ENCODE results near the gene TAGAP.

Gene TAGAP

DNA sequence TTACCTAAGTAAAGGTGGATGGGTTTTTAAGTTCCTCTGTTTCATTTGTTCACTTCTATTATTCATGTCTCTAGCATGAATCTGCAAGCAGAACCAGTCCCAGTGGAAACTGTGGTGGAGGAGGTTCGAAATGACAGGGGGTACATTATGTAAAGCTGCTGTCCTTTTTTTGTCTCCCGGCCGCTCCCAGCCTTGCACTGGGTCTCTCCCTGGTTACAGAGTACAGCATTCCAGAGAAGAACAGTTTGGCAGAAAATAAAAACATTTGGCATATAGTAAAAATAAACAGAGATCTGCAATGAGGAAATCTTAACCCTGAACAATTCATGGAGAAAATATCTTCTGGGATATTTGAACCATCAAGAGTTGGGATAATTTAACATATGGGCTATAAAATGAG lies 34.6 kb upstream of the TAGAP start:
- in situ Hi-C loops (cut with HindIII; ENCODE audit: low sequenced_read_pairs), result no loop called here
- no peak for DNase-seq (ENCODE audit: low read depth, low spot score)

DNA sequence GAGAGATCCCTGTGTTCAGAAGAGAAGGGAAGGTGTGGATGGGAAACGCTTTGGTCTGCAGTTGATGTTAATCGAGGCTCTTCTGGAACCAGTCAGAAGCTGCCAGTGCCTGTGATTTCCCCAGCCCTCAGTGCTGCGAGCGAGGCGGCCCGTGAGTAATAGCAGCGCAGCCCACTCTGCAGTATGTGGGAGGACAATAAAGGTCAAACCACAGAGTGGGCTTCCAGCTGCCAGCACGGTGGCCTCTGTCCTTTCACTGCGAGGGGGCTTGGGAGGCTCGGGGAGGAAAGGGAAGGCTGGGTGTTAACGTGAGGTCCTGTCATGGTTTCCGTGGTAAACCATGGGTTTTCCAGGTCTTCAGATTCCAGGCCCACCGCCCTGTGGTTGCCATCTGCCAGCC lies 32.3 kb upstream of the TAGAP start:
- H3K4me3 ChIP-seq (ENCODE audit: low read depth, low read length), result no peak overlapping the region
- no peak for DNase-seq (ENCODE audit: low read depth, low spot score)
- in situ Hi-C loops (cut with HindIII; ENCODE audit: low sequenced_read_pairs), result no loop called here
- no peak for TF ChIP-seq CTCF (IDR thresholded peaks at IDR 0.05; ENCODE audit: low read depth, low read length)

More for the DNA sequence above, 34.6 kb upstream of the TAGAP start:
- TF ChIP-seq CTCF (IDR thresholded peaks at IDR 0.05; ENCODE audit: low read depth, low read length), result no peak
- no peak overlapping the region for H3K4me3 ChIP-seq (ENCODE audit: low read depth, low read length)

GRCh38 chr6:159075506-159076228 lies 30.9 kb upstream of the TAGAP start:
- no peak for TF ChIP-seq CTCF (IDR thresholded peaks at IDR 0.05; ENCODE audit: low read depth, low read length)
- peak; percentile 17 for DNase-seq (ENCODE audit: low read depth, low spot score)
- H3K4me3 ChIP-seq (ENCODE audit: low read depth, low read length), result no peak overlapping the region
- in situ Hi-C loops (cut with HindIII; ENCODE audit: low sequenced_read_pairs), result no loop called here

DNA sequence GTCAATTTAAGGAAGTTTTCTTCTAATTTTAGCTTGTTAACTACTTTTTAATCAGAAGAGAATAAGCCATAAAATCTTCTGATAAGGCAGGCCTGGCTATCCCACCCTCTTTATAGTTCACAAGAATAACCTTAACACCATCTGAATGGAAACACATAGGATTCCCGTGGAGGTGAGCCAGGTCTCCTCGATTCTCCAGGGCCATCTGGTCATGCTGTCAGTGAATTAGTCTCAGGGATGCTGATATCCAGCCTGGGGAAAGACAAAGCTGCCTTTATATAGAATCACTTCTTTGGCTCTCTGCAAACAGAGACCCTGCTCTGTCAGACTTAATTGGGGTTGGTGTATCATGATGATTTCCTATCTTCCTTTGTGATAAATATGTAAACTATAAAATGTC lies 30.1 kb upstream of the TAGAP start:
- no peak for DNase-seq (ENCODE audit: low read depth, low spot score)
- in situ Hi-C loops (cut with HindIII; ENCODE audit: low sequenced_read_pairs), result no loop called here
- no peak for TF ChIP-seq CTCF (IDR thresholded peaks at IDR 0.05; ENCODE audit: low read depth, low read length)
- no peak overlapping the region for H3K4me3 ChIP-seq (ENCODE audit: low read depth, low read length)

GRCh38 chr6:159074120-159074684 lies 29.4 kb upstream of the TAGAP start:
- in situ Hi-C loops (cut with HindIII; ENCODE audit: low sequenced_read_pairs), result no loop called here
- no peak for TF ChIP-seq CTCF (IDR thresholded peaks at IDR 0.05; ENCODE audit: low read depth, low read length)
- peak overlapping the region; percentile 19 for H3K4me3 ChIP-seq (ENCODE audit: low read depth, low read length)
- peak; percentile 38 for DNase-seq (ENCODE audit: low read depth, low spot score)

DNA sequence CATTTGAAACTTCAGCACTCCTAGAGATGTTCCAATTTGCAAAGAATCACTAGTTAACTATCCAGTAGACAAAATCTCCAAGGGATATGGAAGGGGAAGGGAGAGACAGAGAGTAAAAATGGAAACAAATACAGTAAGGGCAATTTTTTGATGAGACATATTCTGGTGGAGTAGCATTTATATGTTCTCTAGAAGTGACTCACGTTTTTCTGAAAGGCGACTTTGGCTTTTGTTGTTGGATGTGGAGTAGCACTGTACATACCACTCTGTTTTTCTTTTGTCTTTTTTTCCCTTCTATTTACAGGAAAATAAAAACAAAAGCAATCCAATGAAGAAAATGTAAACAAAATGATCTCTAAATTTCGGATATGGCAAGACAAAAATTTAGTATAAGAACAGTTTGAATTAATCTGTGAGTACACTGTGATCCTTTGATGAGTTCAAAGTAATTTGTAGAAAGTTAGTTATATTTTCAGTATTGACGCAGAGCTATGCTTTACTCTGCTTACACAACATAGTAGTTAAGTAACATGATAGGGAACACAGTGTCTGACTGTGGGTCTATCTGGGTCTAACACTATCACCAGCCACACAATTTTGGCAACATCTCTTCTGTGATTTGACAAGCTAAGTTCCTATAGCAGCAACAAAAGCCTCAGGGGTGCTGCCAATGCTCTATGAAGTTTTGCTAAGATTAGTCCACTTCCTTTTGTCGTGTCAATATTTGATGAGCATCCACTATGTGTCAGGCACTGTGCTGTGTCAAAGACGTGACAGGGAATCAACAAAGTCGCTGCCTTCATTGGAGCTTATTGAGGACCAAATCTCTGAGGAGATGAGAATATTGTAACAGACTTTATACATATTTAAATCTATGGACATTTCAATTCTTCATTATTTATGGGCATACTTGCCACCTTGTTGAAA lies 27.3 kb upstream of the TAGAP start:
- in situ Hi-C loops (cut with HindIII; ENCODE audit: low sequenced_read_pairs), result no loop called here

More for the DNA sequence above, 27.3 kb upstream of the TAGAP start:
- DNase-seq (ENCODE audit: low read depth, low spot score), result no peak
- H3K4me3 ChIP-seq (ENCODE audit: low read depth, low read length), result no peak overlapping the region
- no peak for TF ChIP-seq CTCF (IDR thresholded peaks at IDR 0.05; ENCODE audit: low read depth, low read length)

Data from astrocyte of the spinal cord (primary cell).